Ovary (tissue), 9 donors: Measurements from ENCODE around the gene IGFL2. TPM values are rescaled to one million over a fixed set of nuclear protein-coding genes. Genes with fewer than 3 reads are reported as not detected.
"Not testable (repeated sequence)": the region's sequence is repeated elsewhere in the genome, so short reads cannot be mapped to it uniquely, and the experiment has no call there.

ENCODE experiments used
- DNase-seq, 5 donors: peaks; one replicate each; pipeline ENCODE4 v3.0.0-alpha.2; 2019 to 2020
- H3K27ac ChIP-seq, 2 donors: fragments of 200-600 bp; one replicate each; pipeline versions ENCODE4 v1.5.1 to v1.8.0; 2019 to 2022
- H3K27me3 ChIP-seq: fragments of 200-600 bp; one replicate; pipeline ENCODE4 v1.8.0; 2022
- H3K36me3 ChIP-seq: fragments of 200-600 bp; sonication (generic); one replicate; pipeline ENCODE4 v1.5.1; 2019
- H3K4me1 ChIP-seq: one replicate; pipeline ENCODE4 v1.8.1; 2013; ENCODE audit warnings: mild to moderate bottlenecking, moderate library complexity; ENCODE audit not compliant: insufficient read depth
- H3K4me3 ChIP-seq: fragments of 200-600 bp; sonication (generic); one replicate; pipeline ENCODE4 v1.5.1; 2017
- H3K9me3 ChIP-seq, 2 donors: fragments of 200-600 bp in 1 of 2; sonication (generic) in 1 of 2; one replicate each; pipeline versions ENCODE4 v1.5.1 to v1.8.1; 2013 to 2019; ENCODE audit warnings: mild to moderate bottlenecking in 1 of 2, moderate library complexity in 1 of 2
- CTCF ChIP-seq, 3 donors: fragments of 450-650 bp in 2 of 3; fragments of 200-600 bp in 1 of 3; IDR thresholded peaks; one replicate each; pipeline versions ENCODE4 v1.5.1 to v1.8.0; 2016 to 2022; ENCODE audit warnings: antibody characterized with exemption in 3 of 3, mild to moderate bottlenecking in 1 of 3
- EP300 ChIP-seq: sonication (generic); formaldehyde crosslinking; IDR thresholded peaks from one replicate; pipeline ENCODE4 v1.6.1; 2017; ENCODE audit warnings: antibody characterized with exemption
- POLR2A ChIP-seq: fragments of 450-650 bp; IDR thresholded peaks from one replicate; pipeline ENCODE4 v1.6.1; 2017; ENCODE audit warnings: antibody characterized with exemption, mild to moderate bottlenecking, moderate library complexity
- WGBS, 3 donors: extraction: QIAGEN DNeasy Blood & Tissue Kit in 1 of 3; methylation state at CpG; one replicate each; pipeline versions ENCODE4 v1.1.5 to v1.1.7; 2013 to 2017; 5-methylcytosine and 5-hydroxymethylcytosine counted together
- intact Hi-C, 4 donors: fragments of 100-400 bp; cut with DNase I; formaldehyde crosslinking; loops; one replicate each; pipeline versions ENCODE4 v1.11.0 to v1.15.1; 2022 to 2023
- polyA plus RNA-seq, 2 donors: library from polyadenylated mRNA; stranded (reverse); fragments of 200-250 nt in 1 of 2; fragments of 350-450 nt in 1 of 2; fragmentation: Illumina TruSeq in 1 of 2; extraction: RNeasy Lipid Tissue Mini Kit (QIAGEN cat#74804) in 1 of 2; gene quantifications; one replicate each; pipeline ENCODE4 v1.2.3, GENCODE V29; 2013 to 2014
- total RNA-seq, 7 donors: library from RNA; depleted of rRNA in 2 of 7; stranded (reverse); fragments of >200 nt in 2 of 7; fragmentation: NEBNext Ultra II Directional in 3 of 7; extraction: Animal tissue kit (Norgen Biotek cat#: 25700) in 3 of 7; gene quantifications; one replicate each; pipeline versions ENCODE4 v1.1.0 to v1.2.4, GENCODE V29; 2016 to 2023
- donor health status: DM: no; HTN: no; CAD: no; lungs with moderate emphysema.
- donor health status: DM: no; HTN: no; CAD: no.
- donor health status: Bipolar disorder and iron deficiency.
- donor health status: DM: yes; HTN: yes; CAD: no.
- donor health status: DM: no; HTN: no; CAD: no.
- donor health status: DM: yes; HTN: yes; CAD: no.

The IGFL2 gene
- total and polyA plus RNA-seq, 9 donors = 0.23 to 0.27 TPM; not detected in 7

GRCh38 chr19:46191972-46192371 lies 43.9 kb downstream of the IGFL2 start:
- H3K9me3 ChIP-seq = no peaks in the 10 kb centered on the region
- H3K4me1 ChIP-seq = no peaks in the 10 kb centered on the region
- H3K4me3 ChIP-seq = no peak overlapping the region
- H3K27ac ChIP-seq = no peak overlapping the region
- no peak for DNase-seq
- intact Hi-C loops = no loop called here
- no peaks in the 10 kb centered on the region for H3K27me3 ChIP-seq
- TF ChIP-seq POLR2A (no peak), EP300 (no peak), CTCF (IDR thresholded peaks at IDR 0.05) (no peak)
- H3K36me3 ChIP-seq = no peaks in the 10 kb centered on the region
- WGBS, 3 donors = 49 to 58% (median 52%) methylated on average over 3 of the region's 3 CpGs

- H3K4me3 ChIP-seq, H3K27me3 ChIP-seq, intact Hi-C loops, H3K27ac ChIP-seq, H3K4me1 ChIP-seq, DNase-seq, H3K9me3 ChIP-seq, H3K36me3 ChIP-seq: not testable (repeated sequence)
- 75 to 79% (median 78%) methylated on average over 5 of the region's 5 CpGs for WGBS, 3 donors
These were observed 44.6 kb downstream of the IGFL2 start for GRCh38 chr19:46192626-46192991.

- 61 to 74% (median 66%) methylated on average over 11 of the region's 11 CpGs for WGBS, 3 donors
- Histone ChIP-seq H3K36me3 (no peaks in the 10 kb centered on the region), H3K27me3 (no peaks in the 10 kb centered on the region), H3K27ac (no peak overlapping the region), H3K4me3 (no peak overlapping the region), H3K4me1 (no peaks in the 10 kb centered on the region), H3K9me3 (no peaks in the 10 kb centered on the region)
- intact Hi-C loops = no loop called here
- TF ChIP-seq EP300 (no peak), CTCF (IDR thresholded peaks at IDR 0.05) (no peak), POLR2A (no peak)
- no peak for DNase-seq
These were observed 45.1 kb downstream of the IGFL2 start for GRCh38 chr19:46192992-46193650.

GRCh38 chr19:46193678-46194077 lies 45.6 kb downstream of the IGFL2 start:
- 70 to 77% (median 75%) methylated on average over 4 of the region's 4 CpGs for WGBS, 3 donors
- H3K4me1 ChIP-seq = no peaks in the 10 kb centered on the region
- no peak overlapping the region for H3K4me3 ChIP-seq
- no peaks in the 10 kb centered on the region for H3K9me3 ChIP-seq
- no peaks in the 10 kb centered on the region for H3K36me3 ChIP-seq
- DNase-seq = no peak
- H3K27ac ChIP-seq = no peak overlapping the region
- intact Hi-C loops = no loop called here
- TF ChIP-seq POLR2A (no peak), CTCF (IDR thresholded peaks at IDR 0.05) (no peak), EP300 (no peak)
- no peaks in the 10 kb centered on the region for H3K27me3 ChIP-seq

- intact Hi-C loops = no loop called here
- DNase-seq = no peak
- H3K27me3 ChIP-seq = no peaks in the 10 kb centered on the region
These were observed 47.1 kb downstream of the IGFL2 start for GRCh38 chr19:46195104-46195503.

GRCh38 chr19:46195919-46196318 lies 47.9 kb downstream of the IGFL2 start:
- H3K27ac ChIP-seq, H3K4me1 ChIP-seq, H3K36me3 ChIP-seq, DNase-seq, H3K9me3 ChIP-seq, H3K4me3 ChIP-seq, intact Hi-C loops, H3K27me3 ChIP-seq: not testable (repeated sequence)
- WGBS, 3 donors = 76 to 85% (median 84%) methylated on average over 7 of the region's 7 CpGs

More at GRCh38 chr19:46195104-46195503, 47.1 kb downstream of the IGFL2 start:
- H3K4me3 ChIP-seq = no peak overlapping the region
- no peak overlapping the region for H3K27ac ChIP-seq
- no peak for TF ChIP-seq EP300
- H3K9me3 ChIP-seq = no peaks in the 10 kb centered on the region
- WGBS, 3 donors = 91 to 95% (median 93%) methylated on average over 3 of the region's 3 CpGs
- no peaks in the 10 kb centered on the region for H3K36me3 ChIP-seq
- H3K4me1 ChIP-seq = no peaks in the 10 kb centered on the region
